HG02623 (cell line): ENCODE results near the gene HEPHL1.
"Not testable (repeated sequence)": the region's sequence is repeated elsewhere in the genome, so short reads cannot be mapped to it uniquely, and the experiment has no call there.

Experiments used
- ATAC-seq: cut with Tn5 transposase; IDR thresholded peaks from one replicate; pipeline ENCODE4 v1.9.1; 2021; ENCODE audit warnings: moderate library complexity; ENCODE audit not compliant: unreplicated experiment

HEPHL1 gene

GRCh38 chr11:94020777-94021481 is at the start of gene HEPHL1:
HEPHL1 (plus strand) TSS chr11:94021354; CDS start chr11:94021369, 15 bp downstream.
- ATAC-seq, result no peak

- no peak for ATAC-seq
These were observed 48.4 kb upstream of the HEPHL1 start for GRCh38 chr11:93972790-93973189.

- ATAC-seq, result not testable (repeated sequence)
These were observed 47.7 kb upstream of the HEPHL1 start for GRCh38 chr11:93973322-93974051.

- ATAC-seq, result no peak
These were observed 46.4 kb upstream of the HEPHL1 start for GRCh38 chr11:93974759-93975158.

GRCh38 chr11:93976577-93977254 is 44.4 kb upstream of the HEPHL1 start:
- ATAC-seq, result not testable (repeated sequence)

GRCh38 chr11:93983542-93984195 is 37.5 kb upstream of the HEPHL1 start:
- ATAC-seq, result no peak

GRCh38 chr11:93984196-93984567 is 37.0 kb upstream of the HEPHL1 start:
- ATAC-seq, result no peak

- no peak for ATAC-seq
These were observed 36.2 kb upstream of the HEPHL1 start for GRCh38 chr11:93984936-93985335.

- no peak for ATAC-seq
These were observed 34.4 kb upstream of the HEPHL1 start for GRCh38 chr11:93986716-93987115.

- no peak for ATAC-seq
These were observed 32.7 kb upstream of the HEPHL1 start for GRCh38 chr11:93988455-93988854.

GRCh38 chr11:93988912-93989311 is 32.2 kb upstream of the HEPHL1 start:
- no peak for ATAC-seq

- no peak for ATAC-seq
These were observed 27.4 kb upstream of the HEPHL1 start for GRCh38 chr11:93993747-93994146.

- ATAC-seq, result no peak
These were observed 23.4 kb upstream of the HEPHL1 start for GRCh38 chr11:93997741-93998140.

- no peak for ATAC-seq
These were observed 20.5 kb upstream of the HEPHL1 start for GRCh38 chr11:94000659-94001058.

- ATAC-seq, result no peak
These were observed 18.9 kb upstream of the HEPHL1 start for GRCh38 chr11:94002226-94002625.

GRCh38 chr11:94007426-94007825 is 13.7 kb upstream of the HEPHL1 start:
- no peak for ATAC-seq

GRCh38 chr11:94007906-94008305 is 13.2 kb upstream of the HEPHL1 start:
- no peak for ATAC-seq

- no peak for ATAC-seq
These were observed 11.0 kb upstream of the HEPHL1 start for GRCh38 chr11:94010136-94010535.

GRCh38 chr11:94011478-94011877 is 9.7 kb upstream of the HEPHL1 start:
- no peak for ATAC-seq

GRCh38 chr11:94017446-94017845 is 3.7 kb upstream of the HEPHL1 start:
- no peak for ATAC-seq

- no peak for ATAC-seq
These were observed 2.4 kb upstream of the HEPHL1 start for GRCh38 chr11:94018721-94019120.
